ENCODE measurements around the gene SHC3. TPM values are rescaled to one million over a fixed set of nuclear protein-coding genes. Genes with fewer than 3 reads are reported as not detected.

Gene SHC3
- polyA plus RNA-seq, 1 donor from 2014 or later = 22.9 TPM

DNA sequence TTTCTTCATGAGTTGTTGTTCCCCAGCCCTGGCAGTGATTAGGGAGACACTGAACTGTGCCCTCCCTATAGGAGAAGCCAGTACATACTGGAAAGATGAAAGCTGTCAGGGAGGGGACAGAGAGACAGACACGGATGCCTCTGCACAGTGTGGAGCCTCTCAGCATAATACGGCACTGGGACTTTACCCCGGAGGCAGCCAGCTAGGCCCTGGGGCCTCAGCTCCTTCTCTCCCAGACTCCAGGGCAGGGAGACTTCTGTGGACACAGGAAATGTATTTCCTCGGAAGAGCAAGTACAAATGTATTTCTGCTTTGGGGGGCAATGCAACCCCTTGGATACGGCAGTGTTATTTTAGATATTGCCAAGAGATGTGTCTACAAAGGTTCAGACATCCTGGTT lies 125.3 kb downstream of the SHC3 start:
- H3K4me3 ChIP-seq (ENCODE audit: low read length) = no peak overlapping the region
- H3K9ac ChIP-seq (ENCODE audit: low read length) = no peak overlapping the region
- H2AFZ ChIP-seq (ENCODE audit: low read depth, low read length) = no peak overlapping the region
- no peaks in the 10 kb centered on the region for H3K9me3 ChIP-seq (ENCODE audit: low read length)
- no peak overlapping the region for H3K27ac ChIP-seq (ENCODE audit: low read length)
- H3F3A ChIP-seq (ENCODE audit: insufficient read depth, low read length, poor library complexity, severe bottlenecking) = no peaks in the 10 kb centered on the region
- no peaks in the 10 kb centered on the region for H4K20me1 ChIP-seq (ENCODE audit: insufficient read depth)
- H3K79me2 ChIP-seq (replicated peaks; ENCODE audit: insufficient read depth, low read length) = no peaks in the 10 kb centered on the region
- no peak overlapping the region for H3K4me2 ChIP-seq (ENCODE audit: low read length)
- TF ChIP-seq MXI1 (conservative IDR thresholded peaks at IDR 0.05; ENCODE audit: poor library complexity, severe bottlenecking) (no peak), SMC3 (conservative IDR thresholded peaks at IDR 0.05; ENCODE audit: poor library complexity) (no peak), RAD21 (conservative IDR thresholded peaks at IDR 0.05) (no peak), POLR2AphosphoS5 (IDR thresholded peaks at IDR 0.05) (no peak), EP300 (conservative IDR thresholded peaks at IDR 0.05; ENCODE audit: poor library complexity, severe bottlenecking) (no peak), EZH2 (IDR thresholded peaks at IDR 0.05; ENCODE audit: borderline replicate concordance, insufficient read depth, low read length, poor library complexity, severe bottlenecking) (no peak), TAF1 (IDR thresholded peaks at IDR 0.05; ENCODE audit: low read depth) (no peak)
- TF ChIP-seq, protein P1, sequence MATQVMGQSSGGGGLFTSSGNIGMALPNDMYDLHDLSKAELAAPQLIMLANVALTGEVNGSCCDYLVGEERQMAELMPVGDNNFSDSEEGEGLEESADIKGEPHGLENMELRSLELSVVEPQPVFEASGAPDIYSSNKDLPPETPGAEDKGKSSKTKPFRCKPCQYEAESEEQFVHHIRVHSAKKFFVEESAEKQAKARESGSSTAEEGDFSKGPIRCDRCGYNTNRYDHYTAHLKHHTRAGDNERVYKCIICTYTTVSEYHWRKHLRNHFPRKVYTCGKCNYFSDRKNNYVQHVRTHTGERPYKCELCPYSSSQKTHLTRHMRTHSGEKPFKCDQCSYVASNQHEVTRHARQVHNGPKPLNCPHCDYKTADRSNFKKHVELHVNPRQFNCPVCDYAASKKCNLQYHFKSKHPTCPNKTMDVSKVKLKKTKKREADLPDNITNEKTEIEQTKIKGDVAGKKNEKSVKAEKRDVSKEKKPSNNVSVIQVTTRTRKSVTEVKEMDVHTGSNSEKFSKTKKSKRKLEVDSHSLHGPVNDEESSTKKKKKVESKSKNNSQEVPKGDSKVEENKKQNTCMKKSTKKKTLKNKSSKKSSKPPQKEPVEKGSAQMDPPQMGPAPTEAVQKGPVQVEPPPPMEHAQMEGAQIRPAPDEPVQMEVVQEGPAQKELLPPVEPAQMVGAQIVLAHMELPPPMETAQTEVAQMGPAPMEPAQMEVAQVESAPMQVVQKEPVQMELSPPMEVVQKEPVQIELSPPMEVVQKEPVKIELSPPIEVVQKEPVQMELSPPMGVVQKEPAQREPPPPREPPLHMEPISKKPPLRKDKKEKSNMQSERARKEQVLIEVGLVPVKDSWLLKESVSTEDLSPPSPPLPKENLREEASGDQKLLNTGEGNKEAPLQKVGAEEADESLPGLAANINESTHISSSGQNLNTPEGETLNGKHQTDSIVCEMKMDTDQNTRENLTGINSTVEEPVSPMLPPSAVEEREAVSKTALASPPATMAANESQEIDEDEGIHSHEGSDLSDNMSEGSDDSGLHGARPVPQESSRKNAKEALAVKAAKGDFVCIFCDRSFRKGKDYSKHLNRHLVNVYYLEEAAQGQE (IDR thresholded peaks at IDR 0.05; ENCODE audit: borderline replicate concordance) = no peak
- TF ChIP-seq, protein P2, sequence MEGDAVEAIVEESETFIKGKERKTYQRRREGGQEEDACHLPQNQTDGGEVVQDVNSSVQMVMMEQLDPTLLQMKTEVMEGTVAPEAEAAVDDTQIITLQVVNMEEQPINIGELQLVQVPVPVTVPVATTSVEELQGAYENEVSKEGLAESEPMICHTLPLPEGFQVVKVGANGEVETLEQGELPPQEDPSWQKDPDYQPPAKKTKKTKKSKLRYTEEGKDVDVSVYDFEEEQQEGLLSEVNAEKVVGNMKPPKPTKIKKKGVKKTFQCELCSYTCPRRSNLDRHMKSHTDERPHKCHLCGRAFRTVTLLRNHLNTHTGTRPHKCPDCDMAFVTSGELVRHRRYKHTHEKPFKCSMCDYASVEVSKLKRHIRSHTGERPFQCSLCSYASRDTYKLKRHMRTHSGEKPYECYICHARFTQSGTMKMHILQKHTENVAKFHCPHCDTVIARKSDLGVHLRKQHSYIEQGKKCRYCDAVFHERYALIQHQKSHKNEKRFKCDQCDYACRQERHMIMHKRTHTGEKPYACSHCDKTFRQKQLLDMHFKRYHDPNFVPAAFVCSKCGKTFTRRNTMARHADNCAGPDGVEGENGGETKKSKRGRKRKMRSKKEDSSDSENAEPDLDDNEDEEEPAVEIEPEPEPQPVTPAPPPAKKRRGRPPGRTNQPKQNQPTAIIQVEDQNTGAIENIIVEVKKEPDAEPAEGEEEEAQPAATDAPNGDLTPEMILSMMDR (IDR thresholded peaks at IDR 0.05; ENCODE audit: poor library complexity, severe bottlenecking) = no peak
- no peaks in the 10 kb centered on the region for H3K36me3 ChIP-seq (ENCODE audit: insufficient read depth, low read length)
- no peaks in the 10 kb centered on the region for H3K27me3 ChIP-seq (ENCODE audit: insufficient read depth, low read depth, low read length)
- no peaks in the 10 kb centered on the region for H3K9me2 ChIP-seq (ENCODE audit: insufficient read depth, low read length)

DNA sequence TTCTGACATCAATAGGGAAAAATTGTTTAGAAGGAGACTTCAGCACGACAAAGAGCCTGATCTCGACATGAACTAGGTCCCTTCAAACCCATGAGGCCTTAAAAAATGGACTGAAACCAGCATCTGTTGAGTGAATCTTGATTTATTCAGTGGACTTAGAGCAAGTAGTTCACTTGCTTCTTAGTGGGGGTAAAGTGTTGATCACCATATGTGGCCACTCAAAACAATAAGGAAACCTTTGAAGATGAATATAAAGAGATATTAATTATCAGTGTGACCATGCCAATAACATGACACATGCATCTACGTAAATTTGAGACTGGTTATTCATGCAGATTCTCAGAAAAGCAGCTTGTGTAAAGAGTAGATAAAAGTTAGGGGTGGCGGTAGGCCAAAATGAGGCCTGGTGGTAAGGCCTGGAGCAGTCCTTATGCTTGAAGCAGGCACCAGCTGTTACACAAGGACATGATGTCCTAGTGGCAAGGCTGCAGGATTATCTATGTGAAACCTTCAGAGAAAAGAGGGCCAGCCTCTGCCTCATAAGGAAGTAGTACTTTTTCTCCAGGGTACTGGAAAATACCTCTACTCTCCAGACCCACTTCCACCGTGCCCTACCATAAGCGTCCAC lies 126.0 kb downstream of the SHC3 start:
- Histone ChIP-seq H3K27me3 (ENCODE audit: insufficient read depth, low read depth, low read length) (no peaks in the 10 kb centered on the region), H3K4me2 (ENCODE audit: low read length) (no peak overlapping the region), H2AFZ (ENCODE audit: low read depth, low read length) (no peak overlapping the region), H3K9me2 (ENCODE audit: insufficient read depth, low read length) (no peaks in the 10 kb centered on the region), H3F3A (ENCODE audit: insufficient read depth, low read length, poor library complexity, severe bottlenecking) (no peaks in the 10 kb centered on the region), H3K9ac (ENCODE audit: low read length) (no peak overlapping the region), H3K4me3 (ENCODE audit: low read length) (no peak overlapping the region), H3K79me2 (replicated peaks; ENCODE audit: insufficient read depth, low read length) (no peaks in the 10 kb centered on the region), H4K20me1 (ENCODE audit: insufficient read depth) (no peaks in the 10 kb centered on the region), H3K27ac (ENCODE audit: low read length) (no peak overlapping the region), H3K9me3 (ENCODE audit: low read length) (no peaks in the 10 kb centered on the region), H3K36me3 (ENCODE audit: insufficient read depth, low read length) (no peaks in the 10 kb centered on the region)
- TF ChIP-seq EZH2 (IDR thresholded peaks at IDR 0.05; ENCODE audit: borderline replicate concordance, insufficient read depth, low read length, poor library complexity, severe bottlenecking) (no peak), POLR2AphosphoS5 (IDR thresholded peaks at IDR 0.05) (no peak), TAF1 (IDR thresholded peaks at IDR 0.05; ENCODE audit: low read depth) (no peak), EP300 (conservative IDR thresholded peaks at IDR 0.05; ENCODE audit: poor library complexity, severe bottlenecking) (no peak), MXI1 (conservative IDR thresholded peaks at IDR 0.05; ENCODE audit: poor library complexity, severe bottlenecking) (no peak), RAD21 (conservative IDR thresholded peaks at IDR 0.05) (no peak), SMC3 (conservative IDR thresholded peaks at IDR 0.05; ENCODE audit: poor library complexity) (no peak)
- TF ChIP-seq, protein P1 (IDR thresholded peaks at IDR 0.05; ENCODE audit: borderline replicate concordance) = no peak
- TF ChIP-seq, protein P2 (IDR thresholded peaks at IDR 0.05; ENCODE audit: poor library complexity, severe bottlenecking) = no peak

Measured in neural cell (in vitro differentiated cells).